ENCODE measurements around the gene TOM1L2.
A peak's percentile ranks its signal among the peaks of the same experiment; 100 is the strongest.

TOM1L2 gene

GRCh38 chr17:17994271-17995069 lies 22.3 kb upstream of the TOM1L2 start:
- no peak for DNase-seq

- no peak for DNase-seq
Measured at GRCh38 chr17:17993852-17994251, 21.7 kb upstream of the TOM1L2 start.

GRCh38 chr17:17993366-17993765 lies 21.2 kb upstream of the TOM1L2 start:
- DNase-seq = no peak

- DNase-seq = no peak
Measured at GRCh38 chr17:17990282-17990681, 18.1 kb upstream of the TOM1L2 start.

- no peak for DNase-seq
Measured at GRCh38 chr17:17989618-17990017, 17.4 kb upstream of the TOM1L2 start.

GRCh38 chr17:17989081-17989480 lies 16.9 kb upstream of the TOM1L2 start:
- no peak for DNase-seq

GRCh38 chr17:17988427-17988945 lies 16.3 kb upstream of the TOM1L2 start:
- DNase-seq = no peak

GRCh38 chr17:17987901-17988300 lies 15.7 kb upstream of the TOM1L2 start:
- DNase-seq = no peak

GRCh38 chr17:17987187-17987896 lies 15.1 kb upstream of the TOM1L2 start:
- DNase-seq = no peak

- no peak for DNase-seq
Measured at GRCh38 chr17:17985555-17985954, 13.4 kb upstream of the TOM1L2 start.

- no peak for DNase-seq
Measured at GRCh38 chr17:17985153-17985552, 13.0 kb upstream of the TOM1L2 start.

GRCh38 chr17:17983776-17984175 lies 11.6 kb upstream of the TOM1L2 start:
- DNase-seq = no peak

GRCh38 chr17:17983376-17983775 lies 11.2 kb upstream of the TOM1L2 start:
- DNase-seq = no peak

- DNase-seq = no peak
Measured at GRCh38 chr17:17982801-17983200, 10.6 kb upstream of the TOM1L2 start.

GRCh38 chr17:17981330-17981729 lies 9.1 kb upstream of the TOM1L2 start:
- DNase-seq = no peak

- no peak for DNase-seq
Measured at GRCh38 chr17:17979778-17980177, 7.6 kb upstream of the TOM1L2 start.

GRCh38 chr17:17978481-17979424 lies 6.6 kb upstream of the TOM1L2 start:
- no peak for DNase-seq

- no peak for DNase-seq
Measured at GRCh38 chr17:17976931-17977570, 4.9 kb upstream of the TOM1L2 start.

GRCh38 chr17:17975436-17975835 lies 3.2 kb upstream of the TOM1L2 start:
- no peak for DNase-seq

- no peak for DNase-seq
Measured at GRCh38 chr17:17972952-17973254, 703 bp upstream of the TOM1L2 start.

- peak; percentile 31 for DNase-seq
Measured at GRCh38 chr17:17971431-17972125, 622 bp downstream of the TOM1L2 start.

Measured in activated CD8-positive, alpha-beta memory T cell treated with anti-CD3 and anti-CD28 coated beads, Interleukin-2, amount 50 U/mL, for 4 hours (primary cell).